Hippocampal formation (tissue), 2 donors: ENCODE data around the gene BHLHE23.

ENCODE experiments used
- DNase-seq, 2 donors: peaks; one replicate each; lab custom pipeline; 2025; lab: John Stamatoyannopoulos, UW

Gene BHLHE23

DNA sequence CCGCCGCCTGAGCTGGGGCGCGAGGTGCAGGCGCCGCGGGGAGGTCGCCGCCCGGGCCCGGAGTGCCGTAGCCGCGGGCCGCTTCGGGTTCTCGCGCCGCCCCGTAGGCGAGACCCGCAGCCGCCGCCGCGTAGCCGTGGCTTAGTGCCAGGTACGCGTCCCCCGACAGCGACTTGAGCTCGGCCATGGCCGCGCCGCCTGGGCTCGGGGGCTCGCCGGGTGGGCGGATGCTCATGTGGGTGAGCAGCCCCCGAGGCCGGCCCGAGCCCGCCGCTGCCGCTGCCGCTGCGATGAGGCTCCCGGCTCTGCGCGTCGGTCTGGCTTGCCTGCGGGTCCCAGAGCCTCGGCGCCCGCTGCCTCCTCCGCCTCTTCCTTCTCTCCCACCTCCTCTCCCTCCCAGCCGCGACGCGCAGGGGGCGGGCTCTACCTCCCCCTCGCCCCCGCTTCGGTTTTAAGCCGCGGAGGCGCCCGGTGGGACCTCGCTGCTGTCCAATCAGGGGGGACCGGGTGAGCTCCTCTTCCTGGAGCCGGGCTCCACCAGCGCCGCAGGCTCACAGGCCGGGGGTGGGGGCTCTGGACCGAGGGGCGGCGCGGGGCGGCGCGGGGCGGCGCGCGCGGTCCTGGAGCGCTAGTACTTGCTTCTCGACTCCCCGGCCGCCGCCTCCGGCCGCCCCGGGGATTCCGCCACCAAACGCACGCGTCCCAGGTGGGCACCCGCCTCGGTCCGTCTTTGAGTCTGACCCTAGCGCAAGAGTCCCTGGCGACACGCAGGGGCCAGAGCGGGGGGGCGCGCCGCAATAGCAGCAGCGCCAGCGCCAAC lies at the start of gene BHLHE23:
TSS of gene BHLHE23 (minus strand) at position 425 of the 820 bp plus-strand sequence. CDS start at position 235, 190 bp downstream.
- DNase-seq, result no peak

DNA sequence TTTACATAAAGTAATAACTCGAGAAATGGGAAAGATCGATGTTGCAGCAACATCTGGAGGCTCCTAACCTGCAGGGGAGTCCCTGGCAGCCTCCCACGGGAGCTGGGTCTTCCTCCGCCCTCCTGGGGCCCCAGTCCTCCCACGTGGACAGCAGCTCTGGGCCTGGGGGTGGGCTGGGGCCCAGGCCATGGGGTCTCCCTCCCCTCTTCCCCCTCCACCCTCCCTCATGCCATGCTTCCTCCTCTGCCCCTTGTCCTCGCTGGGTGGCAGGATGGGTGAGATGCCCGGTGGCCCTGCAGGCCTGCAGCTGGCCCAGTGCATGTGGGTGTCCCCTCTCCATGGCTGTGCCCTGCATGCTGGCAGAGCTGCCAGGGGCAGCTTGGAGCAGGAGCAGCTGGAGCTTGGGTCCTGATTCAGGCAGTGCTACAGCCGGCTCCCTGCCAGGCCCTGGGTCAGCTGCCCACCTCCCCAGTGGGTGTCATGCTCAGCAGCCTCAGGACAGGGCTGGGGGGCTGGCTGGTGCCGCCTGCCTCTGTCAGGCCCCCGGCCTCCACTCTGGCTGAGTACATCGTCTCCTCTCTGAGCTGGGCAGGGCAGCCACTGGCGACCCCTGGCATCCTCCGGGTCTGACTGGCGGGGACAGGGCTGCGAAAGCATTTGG lies 48.9 kb upstream of the BHLHE23 start:
- no peak for DNase-seq

DNA sequence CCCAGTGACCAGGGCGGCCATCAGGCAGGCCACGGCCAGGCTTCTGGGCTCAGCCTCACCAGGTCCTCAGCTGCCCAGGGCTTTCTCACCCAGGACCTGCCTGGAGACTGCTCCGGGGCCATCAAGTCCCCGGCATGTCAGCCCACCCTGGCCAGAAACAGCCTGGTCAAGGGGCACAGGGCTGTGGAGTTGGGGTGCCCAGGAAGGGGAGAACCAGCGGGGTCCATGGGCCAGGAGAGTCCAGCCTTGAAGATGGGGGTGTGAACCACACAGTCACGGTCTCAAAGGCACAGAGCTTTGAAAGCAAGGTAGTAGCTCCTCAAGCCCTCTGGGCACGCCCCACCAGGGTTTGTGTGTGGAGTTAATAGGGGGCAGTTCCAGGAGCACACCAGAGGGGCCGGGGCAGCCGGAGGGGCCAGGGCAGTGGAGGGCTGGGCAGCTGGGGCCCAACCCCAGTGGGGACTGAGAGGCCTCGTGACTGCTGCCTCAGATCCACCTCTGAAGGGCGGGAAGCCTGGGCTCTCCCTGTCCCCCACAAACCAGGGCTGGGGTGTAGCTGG lies 48.0 kb upstream of the BHLHE23 start:
- DNase-seq, result no peak

DNA sequence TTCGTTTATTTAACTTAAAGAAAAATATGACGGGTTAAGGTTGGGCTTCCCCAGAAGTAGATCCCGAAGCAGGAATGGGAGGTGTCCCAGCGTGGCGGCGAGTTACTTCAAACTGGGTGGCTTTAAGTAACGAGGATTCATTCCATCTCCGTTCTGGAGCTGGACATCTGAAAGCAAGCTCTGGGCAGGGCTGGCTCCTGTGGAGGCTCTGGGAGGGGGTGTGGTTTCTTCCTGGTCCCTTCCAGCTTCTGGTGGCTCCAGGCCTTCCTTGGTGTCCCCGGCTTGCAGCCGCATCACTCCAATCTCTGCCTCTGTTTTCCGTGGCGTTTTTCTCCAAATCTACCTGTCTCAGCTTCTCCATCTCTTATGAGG lies 47.3 kb upstream of the BHLHE23 start:
- DNase-seq, result no peak

- no peak for DNase-seq
These were observed 46.8 kb upstream of the BHLHE23 start for GRCh38 chr20:63053432-63054102.

DNA sequence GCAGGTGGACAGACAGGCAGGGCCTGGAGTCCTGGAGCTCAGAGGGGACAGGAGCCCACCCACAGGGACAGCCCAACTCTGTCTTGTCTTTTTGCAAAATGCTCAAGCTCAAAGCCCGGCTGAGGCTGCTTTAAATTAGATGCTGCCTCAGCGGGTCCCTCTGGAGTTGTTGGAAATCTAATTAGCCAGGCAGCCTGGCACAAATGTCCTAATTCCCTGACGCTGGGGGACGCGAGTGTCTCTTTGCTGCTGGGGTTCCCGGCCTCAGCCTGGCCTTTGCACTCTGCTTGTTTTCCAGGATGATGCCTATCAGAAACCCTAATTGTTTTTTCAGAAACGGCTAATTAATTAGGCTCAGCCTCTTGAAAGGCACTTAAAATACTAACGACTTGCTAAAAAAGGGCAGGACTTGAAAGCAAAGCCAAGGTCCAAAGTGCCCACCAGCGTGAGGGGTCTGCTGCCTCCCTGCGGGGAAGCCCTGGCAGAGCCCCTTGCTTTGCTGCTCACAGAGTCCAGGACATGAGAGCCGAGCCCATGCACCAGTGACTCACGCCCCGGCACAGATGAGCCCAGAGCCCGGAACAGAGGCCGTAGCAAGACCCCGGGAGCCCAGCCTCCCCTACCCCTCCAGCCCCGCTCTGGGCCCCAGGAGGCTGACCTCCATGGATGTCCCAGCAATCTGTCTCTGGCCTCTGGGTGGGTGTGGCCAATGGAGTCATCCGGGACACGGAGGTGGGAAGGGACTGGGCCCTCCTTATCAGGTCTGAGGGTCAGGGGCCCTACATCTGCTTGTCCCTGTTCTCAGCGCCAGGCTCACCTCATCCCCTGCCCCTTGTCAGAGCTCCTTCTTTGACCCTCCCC lies 46.0 kb upstream of the BHLHE23 start:
- DNase-seq, result no peak

DNA sequence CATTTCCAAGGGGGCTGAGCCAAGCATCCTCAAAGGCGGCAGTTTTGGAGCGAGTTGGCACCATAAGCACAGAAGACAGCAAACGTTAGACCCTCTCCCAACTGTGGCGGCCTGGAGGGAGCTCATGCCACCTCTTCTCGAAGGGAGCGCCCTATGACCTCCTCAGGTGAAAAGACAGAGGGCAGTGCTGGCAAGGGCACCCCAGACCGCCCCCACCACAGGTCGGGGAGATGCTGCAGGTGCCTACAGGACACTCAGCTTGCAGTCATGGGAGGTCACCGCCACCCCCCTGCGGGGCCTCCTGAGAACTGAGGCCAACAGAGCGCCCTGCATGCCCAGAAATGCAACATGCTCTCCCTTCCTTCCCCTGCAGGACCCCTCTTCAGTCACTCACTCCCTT lies 45.1 kb upstream of the BHLHE23 start:
- DNase-seq, result no peak

DNA sequence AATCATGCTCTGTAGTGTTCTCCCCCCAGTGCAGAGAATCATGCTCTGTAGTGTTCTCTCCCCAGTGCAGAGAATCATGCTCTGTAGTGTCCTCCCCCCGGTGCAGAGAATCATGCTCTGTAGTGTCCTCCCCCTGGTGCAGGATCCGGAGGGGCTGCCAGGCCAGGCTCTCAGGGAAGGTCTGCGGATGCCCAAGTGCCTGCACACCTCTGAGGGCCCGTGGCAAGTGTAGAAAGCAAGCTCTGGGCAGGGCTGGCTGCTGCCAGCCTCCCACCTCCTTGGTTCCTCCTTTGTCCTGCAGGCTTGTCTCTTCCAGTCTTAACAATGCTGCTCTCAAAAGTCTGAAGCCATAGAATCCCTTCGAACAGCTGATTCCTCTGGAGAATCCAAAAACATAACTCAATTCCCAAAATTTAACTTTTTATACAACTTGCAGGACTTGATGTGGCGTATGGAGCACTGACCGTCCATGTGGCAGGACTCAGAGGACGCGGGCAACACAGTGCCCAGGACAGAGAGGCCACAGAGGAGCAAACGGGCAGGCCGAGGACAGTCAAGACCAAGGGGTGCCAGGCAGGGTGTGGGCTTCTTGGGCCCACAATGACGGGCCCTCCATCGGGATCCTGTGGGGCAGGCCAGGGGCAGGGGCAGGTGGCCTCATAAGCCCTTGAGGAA lies 44.6 kb upstream of the BHLHE23 start:
- no peak for DNase-seq

GRCh38 chr20:63050406-63050805 lies 43.6 kb upstream of the BHLHE23 start:
- no peak for DNase-seq

DNA sequence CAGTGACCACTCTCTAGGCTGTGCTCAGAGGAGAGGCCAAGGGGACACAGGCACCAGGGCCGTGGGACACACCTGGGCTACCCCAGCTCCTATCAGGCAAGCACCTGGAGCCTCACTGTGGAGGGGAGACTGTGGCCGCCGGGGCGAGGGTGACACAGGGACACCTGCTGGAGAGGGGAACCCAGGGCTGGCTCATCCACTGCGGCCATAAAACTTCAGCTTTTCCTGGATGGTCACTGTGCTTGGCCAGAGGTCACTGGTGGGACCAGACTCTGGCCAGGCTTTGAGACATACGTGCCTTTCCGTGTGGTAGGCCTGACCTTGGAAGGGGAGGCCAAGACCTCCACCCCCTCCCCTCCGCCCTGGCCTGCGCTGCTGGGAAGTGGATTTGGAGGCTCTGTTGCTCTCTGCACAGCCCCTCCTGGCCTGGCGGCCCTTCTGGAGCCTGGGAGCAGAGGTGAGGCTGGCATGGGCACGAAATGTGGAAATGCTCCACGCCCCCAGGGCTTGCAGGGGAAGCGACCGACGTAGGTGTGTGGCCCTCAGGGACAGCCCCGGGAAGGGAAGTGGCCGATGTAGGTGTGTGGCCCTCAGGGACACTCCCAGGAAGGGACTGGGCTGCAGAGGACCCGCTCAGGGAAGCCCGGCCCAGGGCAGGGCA lies 42.9 kb upstream of the BHLHE23 start:
- no peak for DNase-seq

GRCh38 chr20:63049191-63049518 lies 42.4 kb upstream of the BHLHE23 start:
- DNase-seq, result no peak

DNA sequence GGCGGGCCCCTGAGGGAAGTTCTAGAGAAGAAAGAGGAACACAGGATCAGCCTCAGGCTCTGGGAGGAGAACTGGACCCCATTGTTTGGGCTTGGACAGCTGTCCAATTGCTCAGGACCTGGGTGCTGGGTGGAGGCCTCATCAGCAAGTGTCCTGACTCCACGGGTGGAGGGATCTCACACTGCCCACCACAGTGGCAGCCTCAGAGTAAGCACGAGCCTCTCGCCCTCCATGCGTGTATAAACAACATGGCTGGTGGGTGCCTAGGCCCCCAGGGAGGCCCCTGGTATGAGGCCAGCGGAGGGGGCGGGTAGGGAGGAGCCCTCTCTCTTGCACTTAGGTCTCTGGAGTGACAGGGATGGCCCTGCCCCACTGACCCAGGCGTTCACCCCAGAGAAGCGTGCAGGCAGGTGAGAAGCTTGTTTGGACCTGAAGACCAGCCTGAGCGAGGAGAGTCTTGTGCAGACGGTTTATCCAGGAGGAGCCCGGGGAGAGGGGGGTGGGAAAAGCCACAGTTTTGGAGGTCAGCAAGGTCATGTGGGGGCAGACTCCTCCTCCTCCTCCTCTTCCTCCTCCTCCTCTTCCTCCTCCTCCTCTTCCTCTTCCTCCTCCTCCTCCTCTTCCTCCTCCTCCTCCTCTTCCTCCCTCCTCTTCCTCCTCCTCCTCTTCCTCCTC lies 41.9 kb upstream of the BHLHE23 start:
- no peak for DNase-seq

- DNase-seq, result no peak
These were observed 41.2 kb upstream of the BHLHE23 start for GRCh38 chr20:63047946-63048345.

- no peak for DNase-seq
These were observed 40.5 kb upstream of the BHLHE23 start for GRCh38 chr20:63047267-63047666.

DNA sequence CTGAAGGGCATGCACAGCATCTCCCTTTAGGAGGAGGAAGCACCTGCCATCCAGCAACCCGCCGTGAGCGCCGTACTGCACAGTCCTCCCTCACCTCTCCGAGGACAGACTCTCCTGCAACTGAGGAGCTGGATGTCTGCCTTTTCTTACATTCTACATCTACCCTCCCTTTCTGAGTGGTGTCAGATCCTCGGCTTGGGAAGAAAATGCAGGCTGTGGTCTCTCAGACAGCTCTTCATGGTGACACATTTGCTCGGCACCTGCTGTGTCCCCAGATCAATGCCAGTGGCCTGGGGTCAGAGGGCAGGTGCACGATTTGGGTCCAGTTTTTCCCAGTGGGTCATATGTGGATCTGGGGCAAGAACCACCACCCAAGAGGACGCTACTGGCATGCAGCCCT lies 40.1 kb upstream of the BHLHE23 start:
- no peak for DNase-seq

DNA sequence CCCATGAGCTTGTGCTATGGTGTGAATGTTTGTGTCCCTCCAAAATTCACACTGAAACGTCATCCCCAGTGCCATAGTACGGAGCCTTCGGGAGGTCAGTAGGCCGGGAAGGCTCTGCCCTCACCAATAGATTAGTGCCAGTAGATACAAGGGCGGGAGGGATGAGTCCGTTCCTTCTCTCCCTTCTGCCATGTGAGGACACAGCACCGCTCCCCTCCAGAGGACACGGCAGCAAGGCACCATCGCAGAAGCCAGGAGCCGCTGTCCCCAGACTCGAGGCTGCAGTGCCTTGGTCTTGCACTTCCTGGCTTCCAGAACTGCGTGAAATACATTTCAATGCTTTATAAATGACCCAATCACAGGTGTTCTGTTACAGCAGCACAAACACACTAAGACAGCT lies 39.2 kb upstream of the BHLHE23 start:
- DNase-seq, result no peak

DNA sequence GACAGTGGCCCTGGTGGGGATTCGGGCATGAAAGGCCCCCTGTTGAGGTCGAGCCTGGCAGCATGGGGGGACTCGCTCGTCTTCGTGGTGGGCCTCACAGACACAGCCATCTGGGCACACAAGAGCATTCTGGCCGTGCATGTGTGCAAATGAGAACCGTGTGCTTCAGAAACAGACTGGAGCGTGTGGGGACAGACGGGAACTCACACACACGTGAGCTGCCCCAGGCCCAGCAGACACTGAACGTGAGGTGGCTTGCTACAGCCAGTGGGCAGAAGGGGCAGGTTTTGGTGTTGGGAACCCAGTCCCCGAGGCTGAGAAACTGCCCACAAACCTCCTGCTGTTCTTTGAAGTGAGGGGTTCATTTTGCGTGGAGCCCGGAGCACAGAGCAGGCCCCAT lies 38.6 kb upstream of the BHLHE23 start:
- DNase-seq, result no peak

DNA sequence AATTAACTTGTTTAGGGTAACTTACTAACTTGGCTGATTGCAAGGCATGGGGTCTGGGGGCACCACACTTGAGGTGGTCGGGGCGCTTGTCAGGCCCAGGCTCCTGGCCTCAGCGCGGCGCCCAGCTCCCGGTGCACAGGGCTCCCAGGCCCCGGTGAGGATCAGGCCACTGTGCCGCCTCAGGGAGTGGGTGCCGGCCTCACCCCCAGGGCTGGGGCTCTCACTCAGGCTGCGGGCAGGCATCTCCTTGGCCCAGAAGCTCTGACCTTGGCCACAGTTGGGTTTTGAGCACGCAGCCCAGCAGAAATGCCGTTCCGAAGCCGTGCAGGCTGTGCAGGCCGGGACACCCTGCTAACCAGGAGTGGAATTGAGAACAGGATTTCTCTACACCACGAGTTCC lies 37.8 kb upstream of the BHLHE23 start:
- DNase-seq, result no peak

GRCh38 chr20:63044204-63044600 lies 37.4 kb upstream of the BHLHE23 start:
- no peak for DNase-seq
